ENCODE measurements around the gene TJAP1. TPM values are rescaled to one million over a fixed set of nuclear protein-coding genes. Genes with fewer than 3 reads are reported as not detected.

The TJAP1 gene
- total and polyA plus RNA-seq, 4 donors: 21.7 to 29.5 (median 23.4) TPM

GRCh38 chr6:43510827-43511163 lies 33.4 kb downstream of the TJAP1 start:
- 65 to 88% methylated on average over 10 of the region's 10 CpGs for WGBS, 2 donors
- Histone ChIP-seq H3K4me3 (no peak overlapping the region), H3K36me3 (ENCODE audit: control insufficient read depth in 4 of 4, insufficient read depth in 4 of 4, low read length in 4 of 4) (peaks cover 6 to 27% (median 25%) of the 10 kb centered on the region in 4 donors)

GRCh38 chr6:43511824-43512415 lies 34.5 kb downstream of the TJAP1 start:
- H3K9ac ChIP-seq (ENCODE audit: insufficient read depth in 1 of 2, low read length in 2 of 2): no peak overlapping the region
- WGBS, 2 donors: 80 to 81% methylated on average over 11 of the region's 11 CpGs

More at GRCh38 chr6:43510827-43511163, 33.4 kb downstream of the TJAP1 start:
- ATAC-seq (ENCODE audit: insufficient read depth, low FRiP score) (no peak), DNase-seq (no peak)
- Histone ChIP-seq H3K4me1 (ENCODE audit: control insufficient read depth in 5 of 5, insufficient read depth in 5 of 5, low read length in 5 of 5) (peaks cover 1 to 30% (median 9%) of the 10 kb centered on the region in 5 donors), H3K27ac (ENCODE audit: low read depth in 1 of 2, low read length in 1 of 2) (peak overlapping the region in 1 of 2 donors; percentile 24), H3K27me3 (ENCODE audit: control insufficient read depth in 3 of 3, insufficient read depth in 3 of 3, low read length in 2 of 3) (peaks cover 0 to 14% (median 5%) of the 10 kb centered on the region in 3 donors), H3K9me3 (ENCODE audit: control insufficient read depth in 4 of 4, insufficient read depth in 3 of 4, low read length in 3 of 4) (no peaks in the 10 kb centered on the region), H3K9ac (ENCODE audit: insufficient read depth in 1 of 2, low read length in 2 of 2) (no peak overlapping the region)
- no peak for TF ChIP-seq CTCF (IDR thresholded peaks at IDR 0.05; ENCODE audit: control extremely low read depth, extremely low read depth)

GRCh38 chr6:43515808-43516207 lies 38.4 kb downstream of the TJAP1 start:
- peak overlapping the region; percentile 87 to 98 for H3K9ac ChIP-seq (ENCODE audit: insufficient read depth in 1 of 2, low read length in 2 of 2)
- peaks cover 14 to 48% (median 39%) of the 10 kb centered on the region in 4 donors for H3K36me3 ChIP-seq (ENCODE audit: control insufficient read depth in 4 of 4, insufficient read depth in 4 of 4, low read length in 4 of 4)
- DNase-seq: no peak
- 63 to 84% methylated on average over 9 of the region's 9 CpGs for WGBS, 2 donors
- peak overlapping the region; percentile 88 for H3K4me3 ChIP-seq
- H3K27ac ChIP-seq (ENCODE audit: low read depth in 1 of 2, low read length in 1 of 2): peak overlapping the region in 1 of 2 donors; percentile 4
- H3K4me1 ChIP-seq (ENCODE audit: control insufficient read depth in 5 of 5, insufficient read depth in 5 of 5, low read length in 5 of 5): peaks cover 10 to 29% (median 13%) of the 10 kb centered on the region in 5 donors
- H3K27me3 ChIP-seq (ENCODE audit: control insufficient read depth in 3 of 3, insufficient read depth in 3 of 3, low read length in 2 of 3): no peaks in the 10 kb centered on the region
- no peak for TF ChIP-seq CTCF (IDR thresholded peaks at IDR 0.05; ENCODE audit: control extremely low read depth, extremely low read depth)
- no peak for ATAC-seq (ENCODE audit: insufficient read depth, low FRiP score)
- H3K9me3 ChIP-seq (ENCODE audit: control insufficient read depth in 4 of 4, insufficient read depth in 3 of 4, low read length in 3 of 4): no peaks in the 10 kb centered on the region

More at GRCh38 chr6:43511824-43512415, 34.5 kb downstream of the TJAP1 start:
- no peak for ATAC-seq (ENCODE audit: insufficient read depth, low FRiP score)
- Histone ChIP-seq H3K36me3 (ENCODE audit: control insufficient read depth in 4 of 4, insufficient read depth in 4 of 4, low read length in 4 of 4) (peaks cover 6 to 32% (median 25%) of the 10 kb centered on the region in 4 donors), H3K4me1 (ENCODE audit: control insufficient read depth in 5 of 5, insufficient read depth in 5 of 5, low read length in 5 of 5) (peaks cover 4 to 33% (median 12%) of the 10 kb centered on the region in 5 donors), H3K27me3 (ENCODE audit: control insufficient read depth in 3 of 3, insufficient read depth in 3 of 3, low read length in 2 of 3) (peaks cover 0 to 14% (median 5%) of the 10 kb centered on the region in 3 donors), H3K4me3 (no peak overlapping the region), H3K27ac (ENCODE audit: low read depth in 1 of 2, low read length in 1 of 2) (no peak overlapping the region), H3K9me3 (ENCODE audit: control insufficient read depth in 4 of 4, insufficient read depth in 3 of 4, low read length in 3 of 4) (no peaks in the 10 kb centered on the region)
- no peak for TF ChIP-seq CTCF (IDR thresholded peaks at IDR 0.05; ENCODE audit: control extremely low read depth, extremely low read depth)
- no peak for DNase-seq

Measured in lung (tissue), 12 donors.